Ovary (tissue), 9 donors: ENCODE data around the gene COL6A1. TPM values are rescaled to one million over a fixed set of nuclear protein-coding genes. Genes with fewer than 3 reads are reported as not detected.

Experiments
- DNase-seq, 5 donors: peaks; one replicate each; pipeline ENCODE4 v3.0.0-alpha.2; 2019 to 2020
- H3K27ac ChIP-seq, 2 donors: fragments of 200-600 bp; one replicate each; pipeline versions ENCODE4 v1.5.1 to v1.8.0; 2019 to 2022
- H3K27me3 ChIP-seq: fragments of 200-600 bp; one replicate; pipeline ENCODE4 v1.8.0; 2022
- H3K36me3 ChIP-seq: fragments of 200-600 bp; sonication (generic); one replicate; pipeline ENCODE4 v1.5.1; 2019
- H3K4me1 ChIP-seq: one replicate; pipeline ENCODE4 v1.8.1; 2013; ENCODE audit warnings: mild to moderate bottlenecking, moderate library complexity; ENCODE audit not compliant: insufficient read depth
- H3K4me3 ChIP-seq: fragments of 200-600 bp; sonication (generic); one replicate; pipeline ENCODE4 v1.5.1; 2017
- H3K9me3 ChIP-seq, 2 donors: fragments of 200-600 bp in 1 of 2; sonication (generic) in 1 of 2; one replicate each; pipeline versions ENCODE4 v1.5.1 to v1.8.1; 2013 to 2019; ENCODE audit warnings: mild to moderate bottlenecking in 1 of 2, moderate library complexity in 1 of 2
- EP300 ChIP-seq: sonication (generic); formaldehyde crosslinking; IDR thresholded peaks from one replicate; pipeline ENCODE4 v1.6.1; 2017; ENCODE audit warnings: antibody characterized with exemption
- POLR2A ChIP-seq: fragments of 450-650 bp; IDR thresholded peaks from one replicate; pipeline ENCODE4 v1.6.1; 2017; ENCODE audit warnings: antibody characterized with exemption, mild to moderate bottlenecking, moderate library complexity
- WGBS, 3 donors: extraction: QIAGEN DNeasy Blood & Tissue Kit in 1 of 3; methylation state at CpG; one replicate each; pipeline versions ENCODE4 v1.1.5 to v1.1.7; 2013 to 2017; 5-methylcytosine and 5-hydroxymethylcytosine counted together
- intact Hi-C, 4 donors: fragments of 100-400 bp; cut with DNase I; formaldehyde crosslinking; loops; one replicate each; pipeline versions ENCODE4 v1.11.0 to v1.15.1; 2022 to 2023
- polyA plus RNA-seq, 2 donors: library from polyadenylated mRNA; stranded (reverse); fragments of 200-250 nt in 1 of 2; fragments of 350-450 nt in 1 of 2; fragmentation: Illumina TruSeq in 1 of 2; extraction: RNeasy Lipid Tissue Mini Kit (QIAGEN cat#74804) in 1 of 2; gene quantifications; one replicate each; pipeline ENCODE4 v1.2.3, GENCODE V29; 2013 to 2014
- total RNA-seq, 7 donors: library from RNA; depleted of rRNA in 2 of 7; stranded (reverse); fragments of >200 nt in 2 of 7; fragmentation: NEBNext Ultra II Directional in 3 of 7; extraction: Animal tissue kit (Norgen Biotek cat#: 25700) in 3 of 7; gene quantifications; one replicate each; pipeline versions ENCODE4 v1.1.0 to v1.2.4, GENCODE V29; 2016 to 2023
- TF ChIP-seq, protein P1 (sequence below), 3 donors: fragments of 450-650 bp in 2 of 3; fragments of 200-600 bp in 1 of 3; IDR thresholded peaks; one replicate each; pipeline versions ENCODE4 v1.5.1 to v1.8.0; 2016 to 2022; ENCODE audit warnings: antibody characterized with exemption in 3 of 3, mild to moderate bottlenecking in 1 of 3
- donor health status: DM: no; HTN: no; CAD: no; lungs with moderate emphysema.
- donor health status: DM: no; HTN: no; CAD: no.
- donor health status: Bipolar disorder and iron deficiency.
- donor health status: DM: yes; HTN: yes; CAD: no.
- donor health status: DM: no; HTN: no; CAD: no.
- donor health status: DM: yes; HTN: yes; CAD: no.

The COL6A1 gene
- total and polyA plus RNA-seq, 9 donors = 112 to 905 (median 731) TPM

DNA sequence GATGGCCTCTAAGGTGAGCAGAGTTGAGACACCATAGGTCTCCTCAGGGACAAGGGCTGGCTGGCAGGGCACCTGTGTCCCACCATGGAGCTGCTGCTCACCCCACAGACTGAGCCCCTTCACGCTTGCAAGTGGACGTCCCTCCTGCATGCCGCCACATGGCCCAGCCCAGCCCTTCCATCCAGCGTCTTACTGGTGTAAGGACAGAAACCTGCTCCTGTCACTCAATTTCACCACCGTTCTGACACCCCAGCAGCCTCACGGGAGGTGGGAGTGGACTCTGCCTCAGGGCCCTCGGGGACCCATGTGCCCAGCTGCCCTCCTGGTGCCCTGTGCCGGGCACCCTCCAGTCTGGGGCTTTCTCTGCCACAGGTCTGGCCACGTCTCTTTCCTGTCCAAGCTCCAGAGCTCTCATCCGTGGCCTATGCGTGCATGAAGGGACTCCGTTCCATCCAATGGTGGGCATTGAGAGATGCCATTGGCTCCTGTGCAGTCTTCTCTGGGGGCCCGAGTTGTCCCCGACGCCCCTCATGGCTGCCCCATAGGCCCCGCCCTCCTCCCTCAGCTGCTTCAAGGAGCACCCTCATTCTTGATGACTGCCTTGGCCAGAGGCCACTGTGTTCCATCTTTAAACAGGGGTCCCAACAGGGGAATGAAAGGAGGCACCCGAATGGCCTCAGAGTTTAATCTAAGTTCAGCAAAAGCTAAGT, 42.6 kb upstream of the COL6A1 start:
- H3K36me3 ChIP-seq = no peaks in the 10 kb centered on the region
- H3K4me3 ChIP-seq = no peak overlapping the region
- no peak for DNase-seq
- peaks cover 0 to 5% of the 10 kb centered on the region in 2 donors for H3K9me3 ChIP-seq
- 91 to 93% (median 91%) methylated on average over 17 of the region's 17 CpGs for WGBS, 3 donors
- H3K4me1 ChIP-seq = no peaks in the 10 kb centered on the region
- no peak overlapping the region for H3K27ac ChIP-seq
- intact Hi-C loops = no loop called here
- TF ChIP-seq POLR2A = no peak
- no peak for TF ChIP-seq EP300
- TF ChIP-seq, protein P1, sequence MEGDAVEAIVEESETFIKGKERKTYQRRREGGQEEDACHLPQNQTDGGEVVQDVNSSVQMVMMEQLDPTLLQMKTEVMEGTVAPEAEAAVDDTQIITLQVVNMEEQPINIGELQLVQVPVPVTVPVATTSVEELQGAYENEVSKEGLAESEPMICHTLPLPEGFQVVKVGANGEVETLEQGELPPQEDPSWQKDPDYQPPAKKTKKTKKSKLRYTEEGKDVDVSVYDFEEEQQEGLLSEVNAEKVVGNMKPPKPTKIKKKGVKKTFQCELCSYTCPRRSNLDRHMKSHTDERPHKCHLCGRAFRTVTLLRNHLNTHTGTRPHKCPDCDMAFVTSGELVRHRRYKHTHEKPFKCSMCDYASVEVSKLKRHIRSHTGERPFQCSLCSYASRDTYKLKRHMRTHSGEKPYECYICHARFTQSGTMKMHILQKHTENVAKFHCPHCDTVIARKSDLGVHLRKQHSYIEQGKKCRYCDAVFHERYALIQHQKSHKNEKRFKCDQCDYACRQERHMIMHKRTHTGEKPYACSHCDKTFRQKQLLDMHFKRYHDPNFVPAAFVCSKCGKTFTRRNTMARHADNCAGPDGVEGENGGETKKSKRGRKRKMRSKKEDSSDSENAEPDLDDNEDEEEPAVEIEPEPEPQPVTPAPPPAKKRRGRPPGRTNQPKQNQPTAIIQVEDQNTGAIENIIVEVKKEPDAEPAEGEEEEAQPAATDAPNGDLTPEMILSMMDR (IDR thresholded peaks at IDR 0.05) = no peak
- H3K27me3 ChIP-seq = no peaks in the 10 kb centered on the region

DNA sequence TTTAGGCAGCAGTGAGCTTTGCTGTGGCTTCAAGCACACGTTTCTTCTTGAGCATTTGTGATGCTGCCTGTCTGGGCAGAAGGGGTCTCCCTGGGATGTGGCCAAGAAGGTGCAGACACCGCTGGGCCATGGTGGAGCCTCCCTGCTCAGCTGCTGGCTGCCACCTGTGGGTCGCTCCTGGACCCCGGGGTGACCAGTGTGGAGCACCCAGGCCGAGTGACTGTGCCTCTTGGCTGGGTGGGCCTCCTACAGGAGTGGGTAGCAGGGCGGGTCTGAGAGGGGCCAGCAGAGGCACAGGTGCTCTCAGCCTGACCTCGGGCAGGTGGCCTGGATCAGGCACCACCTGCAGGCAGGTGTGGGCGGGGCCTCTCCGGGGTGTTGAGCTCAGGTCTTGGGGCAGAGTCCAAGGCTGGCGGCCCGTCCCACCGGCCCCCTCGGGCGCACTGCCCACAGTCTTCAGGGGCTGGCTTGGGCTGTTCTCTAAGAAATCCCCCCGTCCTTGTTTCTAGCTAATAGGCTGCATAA, 42.0 kb upstream of the COL6A1 start:
- peaks cover 0 to 5% of the 10 kb centered on the region in 2 donors for H3K9me3 ChIP-seq
- H3K27me3 ChIP-seq = no peaks in the 10 kb centered on the region
- no peaks in the 10 kb centered on the region for H3K36me3 ChIP-seq
- TF ChIP-seq, protein P1 (IDR thresholded peaks at IDR 0.05) = no peak
- TF ChIP-seq POLR2A (no peak), EP300 (no peak)
- no peak overlapping the region for H3K27ac ChIP-seq
- no peaks in the 10 kb centered on the region for H3K4me1 ChIP-seq
- H3K4me3 ChIP-seq = no peak overlapping the region
- DNase-seq = no peak
- WGBS, 3 donors = 92 to 93% (median 93%) methylated on average over 15 of the region's 15 CpGs
- intact Hi-C loops = no loop called here

DNA sequence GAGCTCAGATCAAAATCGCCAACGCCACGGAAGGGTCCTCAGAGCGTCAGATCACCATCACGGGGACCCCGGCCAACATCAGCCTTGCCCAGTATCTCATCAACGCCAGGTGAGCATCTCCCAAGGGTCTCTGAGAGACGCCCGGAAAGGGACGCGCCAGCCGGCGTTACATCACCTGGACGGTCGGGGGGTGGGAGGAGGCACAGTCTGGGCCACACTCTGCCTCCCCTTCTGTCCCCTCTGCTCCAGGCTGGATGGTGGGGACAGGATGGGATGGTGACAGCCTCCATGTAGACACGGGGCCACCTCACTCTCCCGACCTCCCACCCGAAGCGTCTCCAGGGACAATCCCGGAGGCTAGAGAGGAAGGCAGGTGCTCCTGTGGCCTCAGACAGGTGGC, 41.5 kb upstream of the COL6A1 start:
- intact Hi-C loops = no loop called here
- H3K27ac ChIP-seq = no peak overlapping the region
- no peaks in the 10 kb centered on the region for H3K36me3 ChIP-seq
- DNase-seq = no peak
- H3K9me3 ChIP-seq = peaks cover 0 to 1% of the 10 kb centered on the region in 2 donors
- TF ChIP-seq, protein P1 (IDR thresholded peaks at IDR 0.05) = no peak
- TF ChIP-seq POLR2A (no peak), EP300 (no peak)
- no peak overlapping the region for H3K4me3 ChIP-seq
- WGBS, 3 donors = 93 to 95% (median 95%) methylated on average over 20 of the region's 20 CpGs
- H3K27me3 ChIP-seq = no peaks in the 10 kb centered on the region
- H3K4me1 ChIP-seq = no peaks in the 10 kb centered on the region

DNA sequence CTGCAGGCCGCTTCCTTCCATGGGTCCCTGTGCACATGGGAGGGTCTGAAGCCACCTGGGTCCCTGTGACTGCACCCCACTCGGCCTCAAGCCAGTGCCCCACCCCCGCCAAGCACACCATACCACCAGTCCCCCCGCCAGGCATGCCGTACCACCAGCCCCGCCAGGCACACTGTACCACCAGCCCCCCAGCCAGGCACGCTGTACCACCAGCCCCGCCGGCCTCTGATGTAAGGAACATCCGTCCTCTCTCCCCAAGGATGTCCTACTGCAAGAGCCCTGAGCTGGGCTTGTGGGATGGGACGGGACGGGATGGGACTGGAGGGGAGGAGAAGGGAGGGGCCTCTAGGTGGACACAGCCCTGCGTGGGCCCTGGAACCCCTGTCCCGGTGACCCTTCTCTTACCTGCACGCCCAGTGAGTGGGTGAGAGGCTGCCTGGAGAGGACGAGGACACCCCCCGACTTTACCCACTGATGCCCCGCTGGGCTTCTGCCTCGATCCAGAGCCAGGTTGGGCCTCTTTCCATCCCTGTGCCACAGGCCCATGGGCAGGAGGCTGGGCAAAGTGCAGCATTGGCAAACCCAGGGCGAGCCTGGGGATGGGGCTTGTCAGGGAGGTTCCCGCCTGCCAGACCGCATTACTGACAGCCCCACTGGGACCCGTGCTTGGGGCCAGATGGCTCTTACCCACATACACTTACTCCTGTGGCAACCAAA, 40.8 kb upstream of the COL6A1 start:
- no peak for DNase-seq

More for the DNA sequence above, 40.8 kb upstream of the COL6A1 start:
- WGBS, 3 donors = 79 to 98% (median 89%) methylated on average over 22 to 23 of the region's 23 CpGs
- TF ChIP-seq EP300 = no peak
- TF ChIP-seq, protein P1 (IDR thresholded peaks at IDR 0.05) = no peak
- TF ChIP-seq POLR2A = no peak
- H3K27ac ChIP-seq = no peak overlapping the region
- H3K9me3 ChIP-seq = no peaks in the 10 kb centered on the region
- H3K4me1 ChIP-seq = no peaks in the 10 kb centered on the region
- intact Hi-C loops = no loop called here
- H3K4me3 ChIP-seq = no peak overlapping the region
- no peaks in the 10 kb centered on the region for H3K27me3 ChIP-seq
- no peaks in the 10 kb centered on the region for H3K36me3 ChIP-seq
